ENCODE results near the gene PEX5L. TPM values are rescaled to one million over a fixed set of nuclear protein-coding genes. Genes with fewer than 3 reads are reported as not detected.
"Not testable (repeated sequence)": the region's sequence is repeated elsewhere in the genome, so short reads cannot be mapped to it uniquely, and the experiment has no call there.

PEX5L gene
- total RNA-seq, 1 experiment from 2014 or later = not detected

DNA sequence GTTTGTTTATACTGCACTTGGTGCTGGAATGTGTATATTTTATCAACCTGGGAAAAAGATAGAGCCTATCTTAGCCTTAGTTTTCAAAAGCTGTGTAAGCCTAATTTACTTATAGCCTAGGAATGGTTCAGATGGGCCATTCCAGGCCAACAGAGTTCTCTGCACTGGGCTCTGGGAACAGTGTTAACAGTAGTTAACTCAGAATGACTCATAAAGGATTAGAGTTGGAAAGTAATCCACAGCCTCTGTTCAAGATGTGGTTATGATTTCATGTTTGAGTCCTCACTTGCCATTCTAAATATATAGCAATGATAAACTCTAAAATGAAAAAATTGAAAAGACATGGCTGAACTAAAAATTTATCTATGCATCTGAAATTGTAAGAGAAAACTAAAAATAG is 22.6 kb upstream of the PEX5L start:
- no peak for TF ChIP-seq FOSL1 (IDR thresholded peaks at IDR 0.05; ENCODE audit: low read depth)
- Histone ChIP-seq H3K4me1 (ENCODE audit: control insufficient read depth in 1 of 2, insufficient read depth in 2 of 2, low read length in 2 of 2) (no peaks in the 10 kb centered on the region), H3K9ac (ENCODE audit: low read length) (no peak overlapping the region), H2AFZ (ENCODE audit: low read depth, low read length, poor library complexity, severe bottlenecking) (no peak overlapping the region), H3K27ac (ENCODE audit: low read depth, low read length) (no peak overlapping the region), H3K4me3 (replicated peaks in 1 of 2; ENCODE audit: low read depth in 1 of 2, low read length in 2 of 2) (no peak overlapping the region), H3K36me3 (ENCODE audit: control insufficient read depth in 1 of 2, insufficient read depth in 2 of 2, low read length in 2 of 2) (no peaks in the 10 kb centered on the region), H3K27me3 (ENCODE audit: insufficient read depth, low read length) (peaks cover 34% of the 10 kb centered on the region), H3K4me2 (ENCODE audit: low read length) (no peak overlapping the region), H3K9me3 (ENCODE audit: control insufficient read depth in 1 of 2, insufficient read depth in 1 of 2, low read depth in 1 of 2, low read length in 2 of 2) (no peaks in the 10 kb centered on the region), H3K79me2 (ENCODE audit: insufficient read depth, low read length) (no peaks in the 10 kb centered on the region), H3K9me2 (ENCODE audit: insufficient read depth) (no peaks in the 10 kb centered on the region), H4K20me1 (ENCODE audit: insufficient read depth) (no peaks in the 10 kb centered on the region)
- BruUV-seq (replicated peaks) = no TSS peak
- ChIA-PET RAD21 (ENCODE audit: low non-redundant PET in 1 of 2, low total read pairs in 2 of 2, uncharacterized antibody in 2 of 2, unreplicated experiment in 2 of 2) (no interaction called here), POLR2A (no interaction called here), CTCF (no interaction called here)
- DNase-seq (ENCODE audit: low read depth, low spot score) = no peak
- no peak for ATAC-seq
- intact Hi-C loops (cut with micrococcal nuclease) = no loop called here

DNA sequence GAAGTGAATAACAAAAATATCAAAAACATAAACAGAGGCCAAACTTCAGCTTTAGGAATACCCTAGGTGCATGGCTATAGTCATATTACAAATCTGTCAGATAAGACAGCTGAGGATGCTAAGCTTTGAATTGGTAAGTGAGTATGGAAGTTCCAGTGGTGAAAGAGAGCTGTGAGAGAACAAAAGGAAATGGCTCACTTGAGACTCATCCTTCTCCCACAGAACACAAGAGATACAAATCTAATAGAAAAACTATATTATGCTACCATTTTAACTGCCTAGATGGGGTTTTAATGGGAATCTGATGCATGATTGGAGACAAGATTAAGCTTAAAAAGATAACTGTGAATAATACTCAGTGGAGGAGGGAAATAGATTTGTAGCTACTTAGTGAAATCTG is 21.5 kb upstream of the PEX5L start:
- no TSS peak for BruUV-seq (replicated peaks)
- Histone ChIP-seq H3K27me3 (ENCODE audit: insufficient read depth, low read length) (peaks cover 34% of the 10 kb centered on the region), H4K20me1 (ENCODE audit: insufficient read depth) (no peaks in the 10 kb centered on the region), H3K9me2 (ENCODE audit: insufficient read depth) (no peaks in the 10 kb centered on the region), H3K79me2 (ENCODE audit: insufficient read depth, low read length) (no peaks in the 10 kb centered on the region), H3K9me3 (ENCODE audit: control insufficient read depth in 1 of 2, insufficient read depth in 1 of 2, low read depth in 1 of 2, low read length in 2 of 2) (no peaks in the 10 kb centered on the region), H3K27ac (ENCODE audit: low read depth, low read length) (no peak overlapping the region), H2AFZ (ENCODE audit: low read depth, low read length, poor library complexity, severe bottlenecking) (no peak overlapping the region), H3K36me3 (ENCODE audit: control insufficient read depth in 1 of 2, insufficient read depth in 2 of 2, low read length in 2 of 2) (no peaks in the 10 kb centered on the region), H3K4me2 (ENCODE audit: low read length) (no peak overlapping the region), H3K4me1 (ENCODE audit: control insufficient read depth in 1 of 2, insufficient read depth in 2 of 2, low read length in 2 of 2) (no peaks in the 10 kb centered on the region), H3K4me3 (replicated peaks in 1 of 2; ENCODE audit: low read depth in 1 of 2, low read length in 2 of 2) (no peak overlapping the region), H3K9ac (ENCODE audit: low read length) (no peak overlapping the region)
- TF ChIP-seq RAD21 (IDR thresholded peaks at IDR 0.05; ENCODE audit: low read depth) (no peak), EGR1 (IDR thresholded peaks at IDR 0.05; ENCODE audit: low read depth) (no peak), EZH2 (IDR thresholded peaks at IDR 0.05) (no peak), CBX3 (IDR thresholded peaks at IDR 0.05; ENCODE audit: low read depth) (no peak), EZH2phosphoT487 (IDR thresholded peaks at IDR 0.05; ENCODE audit: borderline replicate concordance) (no peak), POLR2AphosphoS5 (IDR thresholded peaks at IDR 0.05; ENCODE audit: low read depth, low read length) (no peak), POLR2A (IDR thresholded peaks at IDR 0.05; ENCODE audit: borderline replicate concordance, extremely low read depth, insufficient read depth, insufficient read length) (no peak), TCF7L2 (IDR thresholded peaks at IDR 0.05; ENCODE audit: borderline replicate concordance, extremely low read depth, insufficient read depth, insufficient read length) (no peak), ZFX (IDR thresholded peaks at IDR 0.05) (no peak), FOSL1 (IDR thresholded peaks at IDR 0.05; ENCODE audit: low read depth) (no peak)
- TF ChIP-seq, protein P1, sequence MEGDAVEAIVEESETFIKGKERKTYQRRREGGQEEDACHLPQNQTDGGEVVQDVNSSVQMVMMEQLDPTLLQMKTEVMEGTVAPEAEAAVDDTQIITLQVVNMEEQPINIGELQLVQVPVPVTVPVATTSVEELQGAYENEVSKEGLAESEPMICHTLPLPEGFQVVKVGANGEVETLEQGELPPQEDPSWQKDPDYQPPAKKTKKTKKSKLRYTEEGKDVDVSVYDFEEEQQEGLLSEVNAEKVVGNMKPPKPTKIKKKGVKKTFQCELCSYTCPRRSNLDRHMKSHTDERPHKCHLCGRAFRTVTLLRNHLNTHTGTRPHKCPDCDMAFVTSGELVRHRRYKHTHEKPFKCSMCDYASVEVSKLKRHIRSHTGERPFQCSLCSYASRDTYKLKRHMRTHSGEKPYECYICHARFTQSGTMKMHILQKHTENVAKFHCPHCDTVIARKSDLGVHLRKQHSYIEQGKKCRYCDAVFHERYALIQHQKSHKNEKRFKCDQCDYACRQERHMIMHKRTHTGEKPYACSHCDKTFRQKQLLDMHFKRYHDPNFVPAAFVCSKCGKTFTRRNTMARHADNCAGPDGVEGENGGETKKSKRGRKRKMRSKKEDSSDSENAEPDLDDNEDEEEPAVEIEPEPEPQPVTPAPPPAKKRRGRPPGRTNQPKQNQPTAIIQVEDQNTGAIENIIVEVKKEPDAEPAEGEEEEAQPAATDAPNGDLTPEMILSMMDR (IDR thresholded peaks at IDR 0.05 in 2 of 3, conservative IDR thresholded peaks at IDR 0.05 in 1 of 3; ENCODE audit: borderline replicate concordance in 1 of 3, insufficient read depth in 1 of 3, low read depth in 2 of 3, low read length in 2 of 3) = no peak
- TF ChIP-seq, protein P2, sequence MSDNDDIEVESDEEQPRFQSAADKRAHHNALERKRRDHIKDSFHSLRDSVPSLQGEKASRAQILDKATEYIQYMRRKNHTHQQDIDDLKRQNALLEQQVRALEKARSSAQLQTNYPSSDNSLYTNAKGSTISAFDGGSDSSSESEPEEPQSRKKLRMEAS (IDR thresholded peaks at IDR 0.05) = no peak
- DNase-seq (ENCODE audit: low read depth, low spot score) = no peak
- intact Hi-C loops (cut with micrococcal nuclease) = no loop called here
- no peak for ATAC-seq
- RAD21 ChIA-PET (ENCODE audit: low non-redundant PET in 1 of 2, low total read pairs in 2 of 2, uncharacterized antibody in 2 of 2, unreplicated experiment in 2 of 2) = no interaction called here
- CTCF ChIA-PET = no interaction called here
- POLR2A ChIA-PET = no interaction called here

DNA sequence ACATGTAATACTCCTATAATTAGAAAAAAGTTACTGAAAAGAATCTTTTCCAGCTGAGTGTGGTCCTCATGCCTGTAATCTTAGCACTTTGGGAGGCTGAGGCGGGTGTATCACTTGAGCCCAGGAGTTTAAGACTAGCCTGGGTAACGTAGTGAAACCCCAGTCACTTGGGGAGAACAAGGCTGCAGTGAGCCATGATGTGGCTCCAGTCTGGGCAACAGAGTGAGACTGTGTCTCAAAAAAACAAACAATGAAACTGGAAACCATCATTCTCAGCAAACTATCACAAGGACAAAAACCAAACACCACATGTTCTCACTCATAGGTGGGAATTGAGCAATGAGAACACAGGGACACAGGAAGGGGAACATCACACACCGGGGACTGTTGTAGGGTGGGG is 18.9 kb upstream of the PEX5L start:
- H3K9ac ChIP-seq (ENCODE audit: low read length); ATAC-seq; H3K27ac ChIP-seq (ENCODE audit: low read depth, low read length); intact Hi-C loops (cut with micrococcal nuclease); H3K9me2 ChIP-seq (ENCODE audit: insufficient read depth); H3K4me1 ChIP-seq (ENCODE audit: control insufficient read depth in 1 of 2, insufficient read depth in 2 of 2, low read length in 2 of 2); H3K9me3 ChIP-seq (ENCODE audit: control insufficient read depth in 1 of 2, insufficient read depth in 1 of 2, low read depth in 1 of 2, low read length in 2 of 2); H2AFZ ChIP-seq (ENCODE audit: low read depth, low read length, poor library complexity, severe bottlenecking); H3K36me3 ChIP-seq (ENCODE audit: control insufficient read depth in 1 of 2, insufficient read depth in 2 of 2, low read length in 2 of 2); H3K4me3 ChIP-seq (replicated peaks in 1 of 2; ENCODE audit: low read depth in 1 of 2, low read length in 2 of 2); BruUV-seq (replicated peaks); H4K20me1 ChIP-seq (ENCODE audit: insufficient read depth); CTCF ChIA-PET; H3K4me2 ChIP-seq (ENCODE audit: low read length); DNase-seq (ENCODE audit: low read depth, low spot score); RAD21 ChIA-PET (ENCODE audit: low non-redundant PET in 1 of 2, low total read pairs in 2 of 2, uncharacterized antibody in 2 of 2, unreplicated experiment in 2 of 2); POLR2A ChIA-PET; H3K79me2 ChIP-seq (ENCODE audit: insufficient read depth, low read length): not testable (repeated sequence)
- H3K27me3 ChIP-seq (ENCODE audit: insufficient read depth, low read length) = peaks cover 38% of the 10 kb centered on the region

All from HCT116 (cell line).